ENCODE measurements around the gene RABGAP1L.

Gene RABGAP1L

DNA sequence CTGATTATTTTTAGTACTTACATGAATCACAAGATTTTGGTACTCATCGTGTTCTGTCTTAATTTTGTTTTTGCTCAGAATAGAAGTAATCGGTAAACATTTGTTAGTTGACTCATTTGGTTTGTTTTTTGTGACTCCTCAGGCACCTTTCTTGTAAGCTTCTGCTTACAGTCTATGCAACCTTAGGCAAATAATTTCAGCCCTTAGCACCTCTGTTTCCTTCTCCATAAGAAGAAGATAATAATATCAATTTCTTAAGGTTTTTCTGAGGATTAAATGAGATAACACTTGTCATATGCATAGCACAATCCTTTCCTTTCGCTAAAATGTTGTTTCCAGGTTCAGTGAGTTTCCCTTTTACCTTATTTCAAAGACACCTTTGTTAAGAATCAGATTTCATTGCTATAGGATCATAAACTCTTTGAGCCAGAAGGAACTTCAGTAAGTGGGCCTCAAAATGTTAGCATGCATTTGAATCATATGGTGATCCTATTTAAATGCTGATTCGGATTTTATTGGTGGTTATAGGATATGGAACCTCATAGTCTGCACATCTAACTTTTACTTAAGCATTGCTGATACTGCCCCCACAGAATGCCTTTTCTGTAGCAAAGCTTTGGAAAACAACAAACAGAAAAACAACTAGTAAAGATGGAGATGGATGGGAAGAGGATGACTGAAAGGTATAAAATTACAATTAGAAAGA lies 567.7 kb downstream of the RABGAP1L start:
- no peak for DNase-seq

DNA sequence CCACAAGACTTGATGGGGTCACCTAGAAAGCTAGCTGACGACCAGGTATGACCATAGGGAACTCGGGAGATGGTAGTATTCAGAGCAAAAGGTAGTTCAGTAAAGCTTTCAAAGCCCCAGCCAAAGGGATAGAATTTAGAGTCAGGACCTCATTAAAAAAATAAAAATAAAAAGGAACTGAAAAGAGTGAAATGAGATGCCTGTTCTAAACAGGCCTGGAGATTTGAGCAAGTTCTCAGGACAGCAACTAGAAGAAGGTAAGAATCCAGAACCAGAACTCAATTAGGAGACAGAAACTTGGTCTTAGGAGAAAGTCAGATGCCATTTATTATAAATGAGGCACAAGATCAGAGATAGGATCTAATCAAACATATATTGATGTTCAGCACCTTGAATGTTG lies 575.0 kb downstream of the RABGAP1L start:
- no peak for DNase-seq

DNA sequence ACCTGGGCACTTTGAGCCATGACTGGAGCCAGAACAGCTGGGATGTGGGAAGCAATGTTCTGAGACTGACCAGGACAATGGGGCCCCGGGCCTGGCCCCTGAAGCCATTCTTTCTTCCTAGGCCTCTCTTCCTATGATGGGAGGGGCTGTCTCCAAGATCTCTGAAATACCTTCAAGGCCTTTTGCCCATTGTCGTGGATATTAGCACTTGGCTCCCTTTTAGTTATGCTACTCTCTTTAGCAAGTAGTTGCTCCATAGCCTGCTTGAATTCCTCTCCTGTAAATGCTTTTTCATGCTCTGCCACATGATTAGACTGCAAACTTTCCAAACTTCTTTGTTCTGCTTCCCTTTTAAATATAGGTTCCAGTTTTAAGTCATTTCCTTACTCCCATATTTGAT lies 577.5 kb downstream of the RABGAP1L start:
- no peak for DNase-seq

DNA sequence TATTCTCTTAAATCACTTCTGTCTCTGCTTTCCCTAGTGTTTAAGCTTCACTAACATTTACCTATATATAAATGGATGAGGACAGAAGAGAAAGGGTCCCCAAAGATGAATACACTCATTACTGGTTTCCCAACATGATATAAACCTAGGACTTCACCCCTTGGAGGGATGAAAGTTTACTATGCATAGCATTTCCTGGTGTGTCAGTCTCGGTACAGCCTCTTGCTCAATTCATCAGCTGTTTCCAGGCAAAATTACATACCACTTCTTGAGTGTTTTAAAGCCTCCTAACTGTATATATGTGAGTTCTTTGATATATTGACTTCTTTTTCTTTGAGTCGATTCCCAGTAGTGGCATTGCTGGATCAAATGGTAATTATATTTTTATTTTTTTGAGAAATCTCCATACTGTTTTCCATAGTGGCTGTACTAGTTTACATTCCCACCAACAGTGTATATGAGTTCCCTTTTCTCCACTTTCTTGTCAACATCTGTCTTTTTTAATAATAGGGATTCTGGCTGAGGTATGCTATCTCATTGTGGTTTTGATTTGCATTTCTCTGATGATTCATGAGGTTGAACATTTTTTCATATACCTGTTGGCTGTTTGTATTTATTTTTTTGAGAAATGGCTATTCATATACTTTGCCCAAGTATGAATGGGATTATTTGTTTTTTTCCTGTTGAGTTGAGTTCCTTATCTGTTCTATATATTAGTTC lies 581.1 kb downstream of the RABGAP1L start:
- no peak for DNase-seq

DNA sequence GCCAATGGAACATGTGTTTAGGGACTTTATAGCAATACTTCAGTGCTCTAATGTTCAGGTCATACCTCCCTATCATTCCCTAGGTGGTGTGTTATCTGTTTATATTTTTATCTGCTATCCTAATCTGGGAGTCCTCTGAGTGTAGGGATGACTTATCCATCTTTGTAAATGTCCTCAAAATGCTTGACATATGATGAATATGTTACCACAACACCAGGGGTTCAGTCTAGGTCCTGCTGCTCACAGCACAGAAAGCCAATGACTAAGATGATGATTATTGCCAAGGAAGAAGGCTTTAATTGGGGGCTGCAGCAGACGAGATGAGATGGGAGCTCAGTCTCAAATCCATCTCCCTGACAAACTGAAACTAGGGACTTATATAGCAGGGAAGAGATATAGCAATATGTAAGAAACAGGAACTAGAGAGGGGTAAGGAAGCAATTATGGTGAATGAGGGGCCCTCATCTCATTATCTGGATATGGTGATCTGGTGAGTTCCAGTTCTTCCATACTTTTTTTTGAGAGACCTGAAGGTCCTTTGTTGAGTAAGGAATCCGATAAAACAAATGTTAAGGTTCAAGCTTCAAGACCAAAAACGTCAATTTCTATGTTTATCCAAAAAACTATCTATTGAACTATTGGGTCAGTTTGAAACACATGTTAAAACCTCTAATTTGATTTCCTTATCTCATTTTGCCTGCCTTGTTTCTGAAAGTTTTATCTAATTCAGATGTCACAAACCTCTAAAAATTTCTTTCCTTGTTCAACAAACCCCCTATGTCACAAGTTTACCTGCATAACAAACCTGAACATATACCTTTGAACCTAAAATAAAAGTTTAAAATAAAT lies 583.7 kb downstream of the RABGAP1L start:
- DNase-seq, result no peak

DNA sequence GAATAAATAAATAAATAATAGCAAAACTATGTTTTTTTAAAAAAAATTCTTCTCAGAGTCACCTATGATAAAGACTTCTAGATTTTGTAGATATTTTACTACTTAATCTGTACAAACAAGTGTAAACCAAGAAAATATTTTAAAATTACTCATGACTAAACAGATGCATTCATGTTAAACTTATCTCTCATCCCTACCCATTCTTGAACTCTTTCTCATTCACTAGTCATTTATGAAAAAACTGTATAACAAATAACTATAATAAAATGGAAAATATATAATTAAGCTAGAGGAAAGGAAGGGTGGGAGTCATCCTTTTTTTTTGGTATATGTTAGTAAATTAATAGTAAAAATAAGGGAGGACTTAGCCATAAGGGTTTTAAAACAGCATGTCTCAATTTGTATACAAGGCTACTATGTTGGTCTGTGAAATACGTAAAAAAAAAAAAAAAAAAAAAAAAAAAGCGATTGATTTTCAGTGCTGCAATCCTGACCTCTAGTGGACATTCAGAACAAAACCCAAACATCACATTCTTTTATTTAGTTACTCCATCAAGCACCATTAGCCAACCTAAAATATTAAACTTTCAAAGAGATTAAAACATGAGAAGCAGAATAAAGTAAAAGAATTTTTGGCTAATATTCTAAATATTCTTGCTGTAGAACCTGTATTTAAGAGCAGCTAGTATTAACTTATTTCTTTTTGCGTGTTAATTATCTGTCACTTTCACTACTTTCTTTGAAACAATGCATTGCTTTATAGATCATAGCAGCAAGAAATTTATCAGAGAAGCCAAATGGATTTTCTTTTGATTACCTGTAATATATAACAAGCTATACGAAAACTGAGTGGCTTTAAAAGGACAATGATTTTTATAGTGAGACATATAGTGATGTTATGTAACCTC lies 584.6 kb downstream of the RABGAP1L start:
- no peak for DNase-seq

DNA sequence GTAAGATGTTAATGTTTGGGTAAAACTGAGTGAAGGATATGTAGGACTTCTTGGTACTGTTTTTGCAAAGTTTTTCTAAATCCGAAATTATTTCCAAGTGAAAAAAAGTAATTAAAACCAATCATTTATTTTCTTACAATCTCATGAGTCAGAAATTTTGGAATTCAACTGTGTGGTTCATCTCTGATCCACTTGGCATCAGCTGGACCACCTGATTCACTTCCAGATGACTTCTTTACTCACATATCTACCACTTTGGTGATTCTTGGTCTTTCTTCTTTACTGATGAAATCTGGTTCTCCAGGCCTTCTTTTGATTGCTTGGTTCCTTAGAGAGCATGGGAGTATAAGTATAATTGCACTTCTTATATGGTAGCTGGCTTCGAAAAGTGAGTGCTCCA lies 585.6 kb downstream of the RABGAP1L start:
- no peak for DNase-seq

DNA sequence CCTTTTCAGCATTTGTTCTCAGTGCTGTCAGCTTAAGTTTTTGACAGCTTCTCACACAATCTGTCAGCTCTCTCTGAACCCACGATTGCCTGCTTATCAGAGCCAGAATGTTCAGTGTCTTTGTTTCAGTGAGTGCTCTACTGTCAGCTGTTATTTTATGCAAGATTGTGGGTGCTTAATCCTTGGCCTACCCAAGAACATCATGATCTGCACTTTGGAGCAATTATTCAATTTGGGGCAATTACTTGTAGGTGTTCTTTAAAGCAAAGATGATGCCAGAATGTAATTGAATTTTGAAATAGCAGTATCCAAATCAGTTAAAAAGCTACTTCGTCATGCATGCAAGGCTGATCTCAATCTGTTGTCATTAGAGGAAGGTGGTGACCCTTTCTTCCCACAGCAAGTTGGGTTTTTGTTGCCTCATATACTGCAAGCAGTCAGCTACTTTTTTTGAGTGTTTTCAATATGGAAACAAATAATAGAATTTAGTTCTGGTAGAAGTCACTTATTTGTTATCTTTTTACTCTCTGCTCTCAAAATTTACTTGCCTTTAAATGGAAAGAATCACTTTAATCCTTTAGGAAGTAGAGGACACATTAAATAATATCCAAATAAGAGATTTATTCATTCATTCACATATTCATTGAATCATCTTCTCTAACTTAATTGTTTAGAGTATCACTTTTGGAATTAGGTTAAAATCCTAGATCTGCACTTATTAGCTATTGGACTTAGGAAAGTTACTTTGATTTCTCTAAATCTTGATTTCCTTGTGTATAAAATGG lies 586.9 kb downstream of the RABGAP1L start:
- DNase-seq, result no peak

DNA sequence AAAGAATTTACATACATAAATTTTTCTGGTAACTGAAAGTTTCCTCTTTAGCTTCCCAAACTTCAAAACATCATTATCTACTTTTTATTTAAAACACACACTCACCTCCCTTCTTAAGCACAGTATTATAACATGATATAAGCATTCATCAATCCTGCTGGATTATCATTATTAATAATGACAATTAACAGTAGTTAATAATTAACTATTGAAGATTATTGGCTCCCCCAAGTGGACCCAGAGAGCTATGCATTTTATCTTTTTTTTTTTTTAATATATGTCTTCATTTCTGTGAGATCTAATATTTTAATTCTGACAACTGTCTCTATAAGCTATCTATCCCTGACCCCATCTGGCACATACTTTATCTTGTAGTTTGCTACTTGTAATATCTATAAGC lies 588.3 kb downstream of the RABGAP1L start:
- DNase-seq, result no peak

DNA sequence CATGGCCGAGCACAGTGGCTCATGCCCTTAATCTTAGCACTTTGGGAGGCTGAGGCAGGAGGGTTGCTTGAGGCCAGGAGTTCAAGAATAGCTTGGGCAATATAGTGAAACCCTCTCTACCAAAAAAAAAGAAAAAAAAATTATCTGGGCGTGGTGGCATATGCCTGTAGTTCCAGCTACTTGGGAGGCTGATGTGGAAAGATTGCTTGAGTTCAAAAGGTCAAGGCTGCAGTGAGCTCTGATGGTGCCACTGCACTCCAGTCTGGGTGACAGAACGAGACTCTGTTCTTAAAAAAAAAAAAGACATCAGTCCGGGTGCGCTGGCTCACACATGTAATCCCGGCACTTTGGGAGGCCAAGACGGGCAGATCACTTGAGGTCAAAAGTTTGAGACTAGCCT lies 589.3 kb downstream of the RABGAP1L start:
- DNase-seq, result no peak

DNA sequence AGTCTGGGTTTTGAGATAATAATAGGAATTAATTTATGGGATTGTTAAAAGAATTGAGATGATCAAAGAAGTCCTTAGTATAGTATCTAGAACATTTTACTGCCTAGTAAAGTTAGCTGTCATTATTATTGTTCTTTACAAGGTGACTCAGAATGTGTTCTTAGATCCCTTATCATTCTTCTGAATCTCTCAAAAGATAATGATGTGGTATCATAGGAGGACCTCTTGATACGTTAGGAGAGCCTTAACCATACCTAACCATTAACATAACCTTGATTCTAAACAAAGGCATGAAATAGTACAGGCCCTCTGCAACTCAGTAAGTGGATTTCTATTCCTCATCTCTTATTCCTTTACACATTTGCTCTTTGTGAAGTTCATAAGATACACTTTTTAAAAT lies 593.8 kb downstream of the RABGAP1L start:
- no peak for DNase-seq

DNA sequence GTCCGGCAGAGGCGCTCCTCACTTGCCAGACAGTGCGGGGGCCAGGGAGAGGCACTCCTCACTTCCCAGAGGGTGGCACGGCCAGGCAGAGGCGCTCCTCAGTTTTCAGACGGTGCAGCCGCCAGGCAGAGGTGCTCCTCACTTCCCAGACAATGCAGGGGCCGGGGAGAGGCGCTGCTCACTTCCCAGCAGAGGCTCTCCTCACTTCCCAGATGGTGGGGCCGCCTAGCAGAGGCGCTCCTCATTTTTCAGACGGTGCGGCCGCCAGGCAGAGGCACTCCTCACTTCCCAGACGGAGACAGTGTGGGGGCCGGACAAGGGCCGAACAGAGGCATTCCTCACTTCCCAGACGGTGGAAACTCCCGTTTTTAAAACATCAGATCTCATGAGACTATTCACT lies 602.0 kb downstream of the RABGAP1L start:
- DNase-seq, result no peak

DNA sequence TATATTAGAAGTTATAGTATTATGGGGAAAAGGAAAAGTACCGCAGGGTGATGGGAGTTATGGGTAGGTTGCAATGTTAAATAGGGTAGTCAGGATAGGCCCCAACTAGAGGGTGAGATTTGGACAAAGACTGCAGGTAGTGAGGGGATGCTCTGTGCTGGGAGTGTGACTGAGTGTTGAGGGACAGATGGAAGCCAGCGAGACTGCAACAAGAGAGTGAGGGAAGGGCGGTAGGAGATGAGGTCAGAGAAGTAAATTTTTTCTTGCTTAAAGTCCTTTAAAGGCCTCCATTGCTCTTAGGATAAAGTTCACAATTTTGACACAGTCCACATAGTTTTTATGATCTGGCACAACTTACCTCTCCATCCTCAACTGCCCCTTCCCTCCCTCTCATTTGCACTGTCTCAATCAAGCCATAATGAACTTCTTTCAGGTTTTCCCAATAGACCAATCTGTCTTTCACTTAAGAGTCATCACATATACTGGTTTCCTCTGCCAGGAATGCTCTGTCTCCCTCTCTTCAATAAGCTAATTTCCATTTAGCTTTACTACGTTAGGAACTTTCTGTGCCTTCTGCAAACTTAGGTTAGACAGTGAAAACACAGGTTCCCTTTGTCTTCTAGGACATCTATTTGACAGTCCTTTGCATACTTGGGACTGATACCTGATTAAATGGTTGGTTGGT lies 602.7 kb downstream of the RABGAP1L start:
- no peak for DNase-seq

DNA sequence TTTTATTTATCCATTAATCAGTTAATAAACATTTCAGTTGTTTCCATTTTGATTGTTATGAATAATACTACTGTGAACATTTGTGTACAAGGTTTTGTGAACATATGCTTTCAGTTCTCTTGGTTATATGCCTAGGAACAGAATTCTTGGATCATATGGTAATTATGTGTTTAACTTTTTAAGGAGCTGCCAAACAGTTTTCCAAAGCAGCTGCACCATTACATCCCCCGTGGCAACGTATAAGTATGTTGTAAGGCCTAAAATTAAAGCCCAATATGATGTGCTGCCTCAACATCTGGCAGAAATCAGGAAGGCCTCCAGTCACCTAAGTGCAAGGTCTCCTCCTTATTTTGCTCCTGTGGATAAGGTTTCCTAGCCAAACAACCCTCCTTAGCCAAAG lies 604.9 kb downstream of the RABGAP1L start:
- DNase-seq, result no peak

DNA sequence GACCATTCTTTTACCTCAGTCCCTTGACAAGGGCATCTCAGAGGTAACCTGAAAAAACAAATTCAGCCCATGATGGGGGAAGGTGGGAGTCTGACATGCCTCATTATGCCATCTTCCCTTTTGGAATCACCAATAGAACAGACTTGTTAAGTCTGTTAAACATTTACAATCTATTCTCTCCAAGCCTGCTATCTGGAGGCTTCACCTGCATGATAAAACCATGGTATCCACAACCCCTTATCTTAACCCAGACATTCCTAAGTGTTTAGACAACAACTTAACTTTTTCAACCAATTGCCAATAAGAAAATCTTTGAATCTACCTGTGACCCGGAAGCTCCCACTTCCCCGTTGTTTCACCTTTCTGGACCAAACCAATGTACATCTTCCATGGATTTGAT lies 607.4 kb downstream of the RABGAP1L start:
- no peak for DNase-seq

DNA sequence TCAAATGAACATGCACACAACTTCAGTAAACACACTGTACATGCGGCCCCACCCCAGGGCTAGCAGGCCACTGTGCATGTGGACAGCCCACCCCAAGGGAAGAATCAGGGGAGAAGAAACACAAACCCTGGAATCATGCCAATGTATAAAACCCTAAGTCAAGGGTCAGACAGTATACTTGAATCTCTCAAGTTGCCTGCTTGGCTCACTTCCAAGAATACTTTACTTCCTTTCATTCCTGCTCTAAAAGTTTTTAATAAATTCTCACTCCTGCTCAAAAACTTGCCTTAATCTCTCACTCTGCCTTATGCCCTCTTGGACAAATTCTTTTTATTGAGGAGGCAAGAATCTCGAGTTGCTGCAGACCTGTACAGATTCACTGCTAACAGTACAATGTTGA lies 609.2 kb downstream of the RABGAP1L start:
- DNase-seq, result no peak

DNA sequence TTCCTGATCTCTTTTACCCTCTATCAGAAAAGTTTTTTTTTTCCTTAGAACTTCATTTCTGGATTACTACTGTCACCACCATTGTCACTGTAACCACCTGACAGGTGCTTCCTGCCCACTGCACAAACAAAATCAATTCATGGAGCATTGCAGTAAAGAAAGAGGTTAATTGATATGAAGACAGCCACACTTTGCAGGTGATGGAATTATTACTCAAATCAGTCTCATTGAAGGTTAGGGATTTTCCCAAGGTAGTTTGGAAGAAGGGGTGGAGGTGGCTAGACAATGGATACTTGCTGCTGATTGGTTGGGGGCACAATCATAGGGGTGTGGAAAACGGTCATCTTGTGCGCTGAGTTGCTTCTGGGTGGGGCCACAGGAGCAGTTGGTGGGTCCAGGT lies 609.6 kb downstream of the RABGAP1L start:
- no peak for DNase-seq

DNA sequence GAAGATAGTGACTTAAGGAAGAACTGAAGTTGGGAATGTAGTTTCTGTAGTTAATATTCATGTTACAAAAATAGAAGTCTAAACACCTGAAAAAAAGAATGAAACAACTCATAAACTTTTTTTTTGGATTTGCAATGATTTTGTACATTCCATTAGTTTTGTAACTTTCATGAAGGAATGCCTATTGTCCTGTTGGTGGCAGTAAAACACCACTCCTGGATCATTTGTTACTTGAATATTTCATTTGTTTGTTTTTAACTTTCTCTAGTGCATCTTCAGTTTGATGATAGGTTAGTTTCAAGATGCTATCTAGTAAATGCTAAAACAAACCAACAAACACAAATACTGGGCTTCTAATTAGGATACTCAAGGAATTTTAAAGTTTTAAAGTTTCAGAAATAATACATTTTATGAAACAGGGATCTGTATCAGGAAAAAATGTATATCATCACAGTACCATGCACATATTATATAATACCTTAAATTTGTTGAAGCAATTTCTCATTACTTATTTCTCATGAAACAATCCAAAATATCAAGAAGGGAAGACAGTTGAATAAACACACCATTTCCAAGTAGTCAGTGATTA lies 610.7 kb downstream of the RABGAP1L start:
- DNase-seq, result no peak

DNA sequence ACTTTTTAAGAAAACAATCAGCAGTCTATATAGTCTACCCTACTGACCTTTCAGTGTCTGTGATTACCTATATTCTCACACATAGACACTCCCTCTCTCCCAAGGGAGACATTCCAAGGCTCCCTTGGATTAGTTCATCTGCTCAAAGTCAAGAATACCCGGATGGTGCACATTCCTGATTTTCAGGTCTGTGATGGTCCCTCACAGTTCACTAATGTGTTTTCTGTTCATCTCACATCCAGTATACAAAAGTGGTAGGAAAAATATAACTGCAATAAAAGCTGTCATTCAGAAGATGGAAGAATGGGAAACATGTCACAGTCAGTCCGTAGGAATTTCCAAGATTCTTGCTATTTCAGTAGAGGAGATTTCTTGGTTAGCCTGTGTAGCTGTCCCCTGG lies 616.3 kb downstream of the RABGAP1L start:
- no peak for DNase-seq

DNA sequence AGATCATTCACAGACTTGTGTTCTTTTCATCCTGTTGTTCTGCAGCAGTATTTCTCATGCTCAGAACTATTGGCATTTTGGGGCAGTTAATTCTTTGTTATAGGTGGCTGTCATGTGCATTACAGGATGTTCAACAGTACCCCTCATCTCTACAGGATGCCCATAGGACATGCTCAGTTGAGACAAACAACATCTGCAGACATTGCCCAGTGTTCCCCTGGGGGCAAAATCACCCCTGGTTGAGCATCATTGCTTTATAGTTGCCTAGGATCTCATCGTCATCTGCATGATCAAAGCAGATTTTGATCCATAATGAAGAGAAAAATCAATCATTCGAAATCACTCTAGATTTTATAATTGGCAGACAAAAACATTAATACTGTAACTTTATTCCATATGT lies 617.9 kb downstream of the RABGAP1L start:
- no peak for DNase-seq

DNA sequence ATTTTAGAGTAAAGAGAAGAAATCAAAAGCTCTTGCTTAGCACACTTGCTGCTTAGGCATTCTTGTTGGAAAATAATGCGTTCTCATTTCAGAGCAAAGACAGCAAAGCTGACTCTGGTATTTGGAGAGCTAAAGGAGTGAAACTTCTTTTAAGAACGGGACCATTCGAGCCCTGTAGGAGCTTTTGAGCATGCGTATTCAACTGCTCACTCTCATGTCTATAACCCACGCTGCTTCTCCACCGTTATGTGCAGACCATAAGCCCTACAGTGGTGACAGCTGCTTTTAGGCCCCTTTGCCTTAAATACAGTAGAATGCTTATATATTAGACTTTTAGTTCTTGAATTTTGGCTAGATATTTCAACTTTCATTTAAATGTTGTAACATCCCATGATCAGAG lies 626.2 kb downstream of the RABGAP1L start:
- DNase-seq, result no peak
